SK-N-SH (cell line): ENCODE results near the gene APP.

Experiments
- CHD2 ChIP-seq: fragments of 150-350 bp; IDR thresholded peaks from 2 replicates; pipeline ENCODE4 v1.6.1; 2018; ENCODE audit warnings: low read length; ENCODE audit not compliant: partially characterized antibody
- EZH2phosphoT487 ChIP-seq: fragments of 200-600 bp; sonication (generic); IDR thresholded peaks from 2 replicates; pipeline ENCODE4 v1.6.1; 2017; ENCODE audit warnings: low read depth, mixed run types, mild to moderate bottlenecking, antibody characterized with exemption, moderate library complexity, borderline replicate concordance
- FOXM1 ChIP-seq: IDR thresholded peaks from 2 replicates; pipeline ENCODE4 v1.4.0; 2012; ENCODE audit warnings: low read depth, mild to moderate bottlenecking
- GATA2 ChIP-seq: sonication (generic); formaldehyde crosslinking; IDR thresholded peaks from 2 replicates; pipeline ENCODE4 v1.5.0; 2020; ENCODE audit warnings: mild to moderate bottlenecking, missing genetic modification reagents
- MAX ChIP-seq: IDR thresholded peaks from 2 replicates; pipeline ENCODE4 v1.4.0; 2012; ENCODE audit warnings: low read depth
- NFIC ChIP-seq: IDR thresholded peaks from 2 replicates; pipeline ENCODE4 v1.4.0; 2012; ENCODE audit warnings: borderline replicate concordance
- POLR2AphosphoS5 ChIP-seq: IDR thresholded peaks from 2 replicates; pipeline ENCODE4 v1.6.1; 2012; ENCODE audit warnings: low read depth, low read length
- RCOR1 ChIP-seq: fragments of 150-350 bp; IDR thresholded peaks from 2 replicates; pipeline ENCODE4 v1.6.1; 2017; ENCODE audit warnings: antibody characterized with exemption, low read length
- TF ChIP-seq, protein P1 (sequence below): fragments of 200-600 bp; sonication (generic); IDR thresholded peaks from 2 replicates; pipeline ENCODE4 v1.6.1; 2017; ENCODE audit warnings: antibody characterized with exemption, mild to moderate bottlenecking, moderate library complexity
- TF ChIP-seq, protein P2 (sequence below): IDR thresholded peaks from 2 replicates; pipeline ENCODE4 v1.4.0; 2012; ENCODE audit warnings: low read depth, borderline replicate concordance
- TF ChIP-seq, protein P3 (sequence below): fragments of 150-350 bp; IDR thresholded peaks from 2 replicates; pipeline ENCODE4 v1.6.1; 2016; ENCODE audit warnings: mild to moderate bottlenecking, low read depth, low read length

GRCh38 chr21:25984538-25984937 lies 186.0 kb downstream of the APP start:
- TF ChIP-seq CHD2 (no peak), RCOR1 (no peak), MAX (no peak), POLR2AphosphoS5 (no peak), EZH2phosphoT487 (no peak), GATA2 (CRISPR knock-in tag) (no peak), FOXM1 (no peak), NFIC (no peak)
- TF ChIP-seq, protein P1, sequence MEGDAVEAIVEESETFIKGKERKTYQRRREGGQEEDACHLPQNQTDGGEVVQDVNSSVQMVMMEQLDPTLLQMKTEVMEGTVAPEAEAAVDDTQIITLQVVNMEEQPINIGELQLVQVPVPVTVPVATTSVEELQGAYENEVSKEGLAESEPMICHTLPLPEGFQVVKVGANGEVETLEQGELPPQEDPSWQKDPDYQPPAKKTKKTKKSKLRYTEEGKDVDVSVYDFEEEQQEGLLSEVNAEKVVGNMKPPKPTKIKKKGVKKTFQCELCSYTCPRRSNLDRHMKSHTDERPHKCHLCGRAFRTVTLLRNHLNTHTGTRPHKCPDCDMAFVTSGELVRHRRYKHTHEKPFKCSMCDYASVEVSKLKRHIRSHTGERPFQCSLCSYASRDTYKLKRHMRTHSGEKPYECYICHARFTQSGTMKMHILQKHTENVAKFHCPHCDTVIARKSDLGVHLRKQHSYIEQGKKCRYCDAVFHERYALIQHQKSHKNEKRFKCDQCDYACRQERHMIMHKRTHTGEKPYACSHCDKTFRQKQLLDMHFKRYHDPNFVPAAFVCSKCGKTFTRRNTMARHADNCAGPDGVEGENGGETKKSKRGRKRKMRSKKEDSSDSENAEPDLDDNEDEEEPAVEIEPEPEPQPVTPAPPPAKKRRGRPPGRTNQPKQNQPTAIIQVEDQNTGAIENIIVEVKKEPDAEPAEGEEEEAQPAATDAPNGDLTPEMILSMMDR: no peak
- TF ChIP-seq, protein P2, sequence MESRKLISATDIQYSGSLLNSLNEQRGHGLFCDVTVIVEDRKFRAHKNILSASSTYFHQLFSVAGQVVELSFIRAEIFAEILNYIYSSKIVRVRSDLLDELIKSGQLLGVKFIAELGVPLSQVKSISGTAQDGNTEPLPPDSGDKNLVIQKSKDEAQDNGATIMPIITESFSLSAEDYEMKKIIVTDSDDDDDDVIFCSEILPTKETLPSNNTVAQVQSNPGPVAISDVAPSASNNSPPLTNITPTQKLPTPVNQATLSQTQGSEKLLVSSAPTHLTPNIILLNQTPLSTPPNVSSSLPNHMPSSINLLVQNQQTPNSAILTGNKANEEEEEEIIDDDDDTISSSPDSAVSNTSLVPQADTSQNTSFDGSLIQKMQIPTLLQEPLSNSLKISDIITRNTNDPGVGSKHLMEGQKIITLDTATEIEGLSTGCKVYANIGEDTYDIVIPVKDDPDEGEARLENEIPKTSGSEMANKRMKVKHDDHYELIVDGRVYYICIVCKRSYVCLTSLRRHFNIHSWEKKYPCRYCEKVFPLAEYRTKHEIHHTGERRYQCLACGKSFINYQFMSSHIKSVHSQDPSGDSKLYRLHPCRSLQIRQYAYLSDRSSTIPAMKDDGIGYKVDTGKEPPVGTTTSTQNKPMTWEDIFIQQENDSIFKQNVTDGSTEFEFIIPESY: no peak
- TF ChIP-seq, protein P3, sequence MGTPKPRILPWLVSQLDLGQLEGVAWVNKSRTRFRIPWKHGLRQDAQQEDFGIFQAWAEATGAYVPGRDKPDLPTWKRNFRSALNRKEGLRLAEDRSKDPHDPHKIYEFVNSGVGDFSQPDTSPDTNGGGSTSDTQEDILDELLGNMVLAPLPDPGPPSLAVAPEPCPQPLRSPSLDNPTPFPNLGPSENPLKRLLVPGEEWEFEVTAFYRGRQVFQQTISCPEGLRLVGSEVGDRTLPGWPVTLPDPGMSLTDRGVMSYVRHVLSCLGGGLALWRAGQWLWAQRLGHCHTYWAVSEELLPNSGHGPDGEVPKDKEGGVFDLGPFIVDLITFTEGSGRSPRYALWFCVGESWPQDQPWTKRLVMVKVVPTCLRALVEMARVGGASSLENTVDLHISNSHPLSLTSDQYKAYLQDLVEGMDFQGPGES: no peak
